GM06990 (cell line): ENCODE data around the gene PDS5A.
"Not testable (repeated sequence)": the region's sequence is repeated elsewhere in the genome, so short reads cannot be mapped to it uniquely, and the experiment has no call there.

ENCODE experiments used
- DNase-seq: peaks from one replicate; pipeline ENCODE4 v3.0.0-alpha.2; 2011; ENCODE audit not compliant: insufficient read length; ENCODE audit errors: extremely low read depth
- H3K27me3 ChIP-seq: replicated peaks from 2 replicates; pipeline ENCODE4 v1.6.0; 2011; ENCODE audit warnings: low read length; ENCODE audit not compliant: control insufficient read depth, insufficient read depth
- H3K36me3 ChIP-seq: 2 replicates; pipeline ENCODE4 v1.5.1; 2011; ENCODE audit warnings: low read length; ENCODE audit not compliant: control insufficient read depth, insufficient read depth
- H3K4me3 ChIP-seq: replicated peaks from 2 replicates; pipeline ENCODE4 v1.5.1; 2011; ENCODE audit warnings: low read depth, mild to moderate bottlenecking, control low read depth, low read length
- TF ChIP-seq, protein P1 (sequence below): IDR thresholded peaks from 2 replicates; pipeline ENCODE4 v1.5.1; 2011; ENCODE audit warnings: low read length, control low read depth, mild to moderate bottlenecking, inconsistent platforms; ENCODE audit not compliant: insufficient read depth, poor library complexity, severe bottlenecking

The PDS5A gene

DNA sequence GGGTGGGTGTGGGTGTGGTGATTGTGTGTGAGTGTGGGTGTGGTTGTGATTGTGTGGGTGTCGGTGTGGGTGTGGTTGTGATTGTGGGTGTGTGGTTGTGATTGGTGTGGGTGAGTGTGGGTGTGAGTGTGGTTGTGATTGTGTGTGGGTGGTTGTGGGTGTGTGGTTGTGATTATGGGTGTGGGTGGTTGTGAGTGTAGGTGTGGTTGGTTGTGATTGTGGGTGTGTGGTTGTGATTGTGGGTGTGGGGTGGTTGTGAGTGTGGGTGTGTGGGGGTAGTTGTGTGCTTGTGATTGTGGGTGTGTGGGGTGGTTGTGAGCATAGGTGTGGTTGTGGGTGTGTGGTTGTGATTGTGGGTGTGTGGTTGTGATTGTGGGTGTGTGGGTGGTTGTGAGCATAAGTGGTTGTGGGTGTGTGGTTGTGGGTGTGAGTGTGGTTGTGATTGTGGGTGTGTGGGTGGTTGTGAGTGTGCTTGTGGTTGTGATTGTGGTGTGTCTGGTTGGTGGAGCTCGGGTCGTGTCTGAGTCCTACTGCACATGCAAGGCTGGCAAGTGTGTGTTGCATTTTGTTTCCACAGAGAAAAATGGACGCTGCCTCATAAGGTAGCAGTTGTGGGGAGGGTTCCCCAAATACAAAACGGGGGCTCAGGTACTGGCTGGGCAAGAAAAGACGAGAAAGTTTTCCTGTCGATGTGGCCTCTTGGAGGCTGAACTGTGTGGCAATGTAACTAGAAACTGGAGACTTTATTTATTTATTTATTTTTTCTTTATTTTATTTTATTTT is 163.1 kb downstream of the PDS5A start:
- TF ChIP-seq, protein P1, sequence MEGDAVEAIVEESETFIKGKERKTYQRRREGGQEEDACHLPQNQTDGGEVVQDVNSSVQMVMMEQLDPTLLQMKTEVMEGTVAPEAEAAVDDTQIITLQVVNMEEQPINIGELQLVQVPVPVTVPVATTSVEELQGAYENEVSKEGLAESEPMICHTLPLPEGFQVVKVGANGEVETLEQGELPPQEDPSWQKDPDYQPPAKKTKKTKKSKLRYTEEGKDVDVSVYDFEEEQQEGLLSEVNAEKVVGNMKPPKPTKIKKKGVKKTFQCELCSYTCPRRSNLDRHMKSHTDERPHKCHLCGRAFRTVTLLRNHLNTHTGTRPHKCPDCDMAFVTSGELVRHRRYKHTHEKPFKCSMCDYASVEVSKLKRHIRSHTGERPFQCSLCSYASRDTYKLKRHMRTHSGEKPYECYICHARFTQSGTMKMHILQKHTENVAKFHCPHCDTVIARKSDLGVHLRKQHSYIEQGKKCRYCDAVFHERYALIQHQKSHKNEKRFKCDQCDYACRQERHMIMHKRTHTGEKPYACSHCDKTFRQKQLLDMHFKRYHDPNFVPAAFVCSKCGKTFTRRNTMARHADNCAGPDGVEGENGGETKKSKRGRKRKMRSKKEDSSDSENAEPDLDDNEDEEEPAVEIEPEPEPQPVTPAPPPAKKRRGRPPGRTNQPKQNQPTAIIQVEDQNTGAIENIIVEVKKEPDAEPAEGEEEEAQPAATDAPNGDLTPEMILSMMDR, result no peak
- peak; percentile 16 for DNase-seq
- Histone ChIP-seq H3K36me3 (no peaks in the 10 kb centered on the region), H3K4me3 (no peak overlapping the region), H3K27me3 (no peaks in the 10 kb centered on the region)

- H3K36me3 ChIP-seq, H3K27me3 ChIP-seq, DNase-seq, H3K4me3 ChIP-seq: not testable (repeated sequence)
Observed at GRCh38 chr4:39813761-39814160, 163.9 kb downstream of the PDS5A start.

- H3K4me3 ChIP-seq, H3K27me3 ChIP-seq, DNase-seq, H3K36me3 ChIP-seq: not testable (repeated sequence)
Observed at GRCh38 chr4:39813033-39813432, 164.7 kb downstream of the PDS5A start.

DNA sequence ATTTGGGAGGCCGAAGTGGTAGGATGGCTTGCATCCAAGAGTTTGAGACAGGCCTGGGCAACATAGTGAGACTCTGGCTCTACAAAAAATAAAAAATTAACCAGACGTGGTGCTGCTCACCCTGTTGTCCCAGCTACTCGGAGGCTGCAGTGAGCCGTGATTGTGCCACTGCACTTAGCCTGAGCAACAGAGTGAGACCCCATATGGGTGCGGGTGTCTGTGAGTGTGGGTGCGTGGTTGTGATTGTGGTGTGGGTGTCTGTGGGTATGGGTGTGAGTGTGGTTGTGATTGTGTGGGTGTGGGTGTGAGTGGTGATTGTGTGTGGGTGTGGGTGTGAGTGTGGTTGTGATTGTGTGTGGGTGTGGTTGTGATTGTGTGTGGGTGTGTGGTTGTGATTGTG is 165.2 kb downstream of the PDS5A start:
- TF ChIP-seq, protein P1, result no peak
- DNase-seq, result no peak
- no peaks in the 10 kb centered on the region for H3K27me3 ChIP-seq
- H3K36me3 ChIP-seq, result no peaks in the 10 kb centered on the region
- no peak overlapping the region for H3K4me3 ChIP-seq

DNA sequence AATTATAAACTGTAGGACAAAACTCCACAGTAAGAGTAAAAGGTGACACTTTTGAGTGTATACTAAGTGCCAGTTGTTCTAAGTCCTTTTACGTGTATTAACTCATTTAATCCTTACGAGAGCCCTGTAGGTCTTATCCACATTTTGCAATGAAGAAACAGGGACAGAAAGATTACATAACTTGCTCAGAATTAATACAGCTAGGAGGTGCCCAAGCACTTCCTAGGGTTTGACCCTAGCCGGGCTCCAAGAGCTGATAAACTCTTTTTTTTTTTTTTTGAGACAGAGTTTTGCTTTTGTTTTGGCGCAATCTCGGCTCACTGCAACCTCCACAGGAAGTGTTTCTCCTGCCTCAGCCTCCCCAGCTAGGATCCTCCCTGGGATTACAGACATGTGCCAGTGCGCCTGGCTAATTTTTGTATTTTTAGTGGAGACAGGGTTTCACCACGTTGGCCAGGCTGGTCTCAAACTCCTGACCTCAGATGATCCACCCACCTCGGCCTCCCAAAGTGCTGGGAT is 169.4 kb downstream of the PDS5A start:
- TF ChIP-seq, protein P1, result no peak
- no peak for DNase-seq
- Histone ChIP-seq H3K4me3 (no peak overlapping the region), H3K27me3 (no peaks in the 10 kb centered on the region), H3K36me3 (no peaks in the 10 kb centered on the region)

GRCh38 chr4:39802005-39802404 is 175.7 kb downstream of the PDS5A start:
- Histone ChIP-seq H3K36me3 (no peaks in the 10 kb centered on the region), H3K27me3 (no peaks in the 10 kb centered on the region), H3K4me3 (no peak overlapping the region)
- no peak for DNase-seq
- TF ChIP-seq, protein P1, result no peak

DNA sequence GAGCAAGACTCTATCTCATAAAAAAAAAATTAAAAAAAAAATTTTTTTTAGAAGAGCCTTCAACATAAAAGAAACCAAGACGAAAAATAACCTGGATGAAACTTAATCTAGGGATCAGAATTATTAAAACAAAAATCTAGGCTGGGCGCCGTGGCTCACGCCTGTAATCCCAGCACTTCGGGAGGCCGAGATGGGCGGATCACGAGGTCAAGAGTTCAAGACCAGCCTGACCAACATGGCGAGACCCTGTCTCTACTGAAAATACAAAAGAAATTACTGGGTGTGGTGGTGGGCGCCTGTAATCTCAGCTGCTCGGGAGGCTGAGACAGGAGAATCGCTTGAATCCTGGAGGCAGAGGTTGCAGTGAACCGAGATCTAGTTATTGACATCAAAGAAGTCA is 184.7 kb downstream of the PDS5A start:
- H3K4me3 ChIP-seq, DNase-seq, H3K27me3 ChIP-seq, H3K36me3 ChIP-seq: not testable (repeated sequence)
